Measurements from ENCODE around the gene P2RX5.

Gene P2RX5

DNA sequence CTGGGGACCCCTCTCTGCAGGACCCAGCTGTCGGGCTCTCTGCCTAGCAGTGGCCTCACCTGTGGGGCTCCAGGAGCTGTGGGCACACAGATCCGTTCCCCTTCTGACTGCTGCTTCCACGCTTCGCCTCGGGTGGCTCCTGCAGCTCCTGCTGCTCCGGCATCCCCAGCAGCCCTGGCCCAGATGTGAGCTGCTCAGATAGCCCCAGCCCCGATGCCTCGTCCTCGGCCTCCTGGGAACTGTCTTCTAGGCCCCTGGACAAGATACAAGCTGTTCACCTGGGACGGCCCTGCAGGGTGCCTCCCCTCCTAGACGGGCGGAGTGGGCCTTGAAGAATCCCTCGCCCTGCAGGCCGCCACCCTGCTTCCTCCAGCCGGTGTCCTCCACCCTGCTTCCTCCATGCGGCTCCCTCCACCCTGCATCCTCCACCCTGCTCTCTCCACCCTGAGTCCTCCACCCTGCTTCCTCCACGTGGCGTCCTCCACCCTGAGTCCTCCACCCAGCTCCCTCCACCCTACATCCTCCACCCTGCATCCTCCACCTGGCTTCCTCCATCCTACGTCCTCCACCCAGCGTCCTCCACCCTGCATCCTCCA is 16.3 kb downstream of the P2RX5 start:
- DNase-seq = no peak

DNA sequence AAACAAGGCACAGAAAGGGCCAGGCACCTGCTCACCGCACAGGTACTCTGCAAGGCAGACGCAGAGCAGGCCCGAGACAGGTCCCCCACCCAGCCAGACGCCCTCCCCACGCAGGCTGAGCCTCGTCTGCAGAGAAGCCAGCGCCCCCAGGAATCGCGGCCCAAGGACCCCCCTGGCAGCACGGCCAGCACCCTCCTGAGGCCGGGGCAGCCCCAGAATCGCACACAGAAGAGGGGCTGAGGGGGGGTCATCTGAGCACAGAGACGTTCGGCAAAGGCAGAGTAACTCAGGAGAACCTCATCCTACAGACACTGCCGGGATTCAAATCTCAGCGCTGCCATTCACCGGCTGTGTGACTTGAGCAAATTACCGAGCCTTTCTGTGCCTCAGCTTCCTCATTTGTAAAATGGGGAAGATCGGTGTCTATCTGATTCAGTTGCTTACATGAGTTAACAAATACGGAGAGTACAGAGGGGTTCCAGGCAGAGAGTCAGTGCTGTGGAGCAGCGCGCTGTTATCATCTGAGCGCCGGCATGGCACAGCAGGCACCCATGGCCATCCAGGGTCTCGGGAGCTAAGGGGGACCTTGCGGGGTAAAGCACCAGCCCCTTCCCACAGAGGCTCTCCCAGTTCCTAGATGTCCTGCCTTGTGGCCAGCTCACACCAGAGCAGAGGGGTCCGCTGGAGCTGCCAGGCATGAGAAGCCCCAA is 17.0 kb downstream of the P2RX5 start:
- DNase-seq = no peak

DNA sequence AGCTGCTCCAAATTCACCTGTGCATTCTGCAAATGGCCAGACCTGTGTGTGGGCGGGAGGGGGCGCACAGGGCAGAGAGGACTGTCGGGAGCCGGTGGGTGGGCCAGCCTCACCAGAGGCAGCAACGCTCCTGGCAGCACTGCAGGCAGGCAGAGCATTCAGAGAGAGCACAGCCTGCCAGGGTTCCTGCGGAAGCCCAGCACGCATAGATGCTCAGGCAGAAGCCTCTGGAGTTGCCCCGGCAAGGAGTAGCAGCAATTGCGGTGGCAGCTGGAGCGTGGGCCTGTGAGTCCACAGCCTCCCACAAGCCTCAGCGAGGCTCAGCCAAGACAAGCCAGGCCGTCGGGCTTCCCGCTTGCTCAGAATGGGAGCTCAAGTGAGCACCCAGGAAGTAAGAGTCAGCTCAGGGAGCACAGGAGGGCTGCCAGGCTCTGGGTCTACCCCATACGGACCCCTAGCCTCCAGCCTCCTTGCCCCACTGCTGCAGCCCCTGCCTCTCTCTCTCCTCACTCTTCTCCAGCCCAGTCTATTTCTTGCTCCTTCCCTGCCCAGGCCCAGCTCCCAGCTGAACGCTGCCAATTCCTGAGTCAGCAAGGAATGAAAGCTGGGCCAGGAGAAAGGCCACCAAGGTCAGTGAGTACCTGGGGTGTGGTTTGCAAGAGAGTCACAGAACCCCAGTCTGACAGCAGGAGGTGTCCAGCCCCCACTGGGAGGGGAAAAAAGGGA is 17.7 kb downstream of the P2RX5 start:
- DNase-seq = no peak

GRCh38 chr17:3675886-3676285 is 20.1 kb downstream of the P2RX5 start:
- no peak for DNase-seq

GRCh38 chr17:3672571-3672970 is 23.4 kb downstream of the P2RX5 start:
- no peak for DNase-seq

DNA sequence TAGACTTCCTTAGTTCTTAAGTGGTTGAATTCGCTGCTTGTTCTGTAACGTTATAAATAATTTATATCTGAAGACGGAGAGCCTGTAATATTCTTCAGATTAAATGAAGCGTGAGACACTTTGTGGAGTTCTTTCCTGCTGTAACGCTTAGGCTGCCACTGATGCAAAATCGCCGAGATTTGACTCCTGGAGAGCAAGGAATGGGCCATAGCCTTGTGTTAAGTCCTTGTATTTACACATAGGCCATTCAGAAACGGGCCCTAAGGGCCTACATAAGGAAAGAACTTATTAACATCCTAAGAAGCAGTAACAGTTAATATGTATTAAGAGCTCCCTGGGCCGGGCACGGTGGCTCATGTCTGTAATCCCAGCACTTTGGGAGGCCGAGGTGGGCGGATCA is 26.4 kb downstream of the P2RX5 start:
- DNase-seq = no peak

DNA sequence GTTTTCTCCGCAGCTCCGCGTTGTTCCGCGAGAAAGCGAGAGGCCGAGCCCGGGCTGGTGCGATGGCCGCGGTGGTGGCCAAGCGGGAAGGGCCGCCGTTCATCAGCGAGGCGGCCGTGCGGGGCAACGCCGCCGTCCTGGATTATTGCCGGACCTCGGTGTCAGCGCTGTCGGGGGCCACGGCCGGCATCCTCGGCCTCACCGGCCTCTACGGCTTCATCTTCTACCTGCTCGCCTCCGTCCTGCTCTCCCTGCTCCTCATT is 26.9 kb downstream of the P2RX5 start:
- no peak for DNase-seq

- DNase-seq = peak; percentile 99
Observed at GRCh38 chr17:3668279-3669084, 27.5 kb downstream of the P2RX5 start, which contains the start of the genes EMC6 and TAX1BP3. Gene EMC6, plus strand, starts transcription at chr17:3668812. Its CDS starts 335 bp downstream, at chr17:3669147. Gene TAX1BP3, minus strand, starts transcription at chr17:3668578. Its CDS starts 52 bp downstream, at chr17:3668526.

- DNase-seq = no peak
Observed at GRCh38 chr17:3667366-3668278, 28.3 kb downstream of the P2RX5 start.

DNA sequence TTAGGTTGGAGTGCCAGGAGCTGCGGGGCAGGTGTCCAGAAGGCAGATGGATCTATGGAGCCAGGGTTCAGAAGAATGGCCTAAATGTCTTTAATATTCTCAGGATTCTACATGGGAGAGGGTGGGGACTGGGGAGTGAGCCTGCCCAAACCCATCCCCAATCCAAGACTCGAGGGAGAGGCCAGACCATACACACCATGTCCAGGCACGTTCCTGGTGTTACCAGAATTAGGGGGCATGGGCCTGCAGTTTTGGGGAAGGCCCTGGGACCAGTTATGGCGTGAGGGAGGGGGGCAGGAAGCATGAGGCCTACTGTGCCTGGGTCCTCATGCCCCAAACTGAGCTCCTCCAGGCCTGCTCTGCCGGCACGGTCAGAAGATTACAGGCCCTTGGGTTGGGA is 29.4 kb downstream of the P2RX5 start:
- DNase-seq = no peak

DNA sequence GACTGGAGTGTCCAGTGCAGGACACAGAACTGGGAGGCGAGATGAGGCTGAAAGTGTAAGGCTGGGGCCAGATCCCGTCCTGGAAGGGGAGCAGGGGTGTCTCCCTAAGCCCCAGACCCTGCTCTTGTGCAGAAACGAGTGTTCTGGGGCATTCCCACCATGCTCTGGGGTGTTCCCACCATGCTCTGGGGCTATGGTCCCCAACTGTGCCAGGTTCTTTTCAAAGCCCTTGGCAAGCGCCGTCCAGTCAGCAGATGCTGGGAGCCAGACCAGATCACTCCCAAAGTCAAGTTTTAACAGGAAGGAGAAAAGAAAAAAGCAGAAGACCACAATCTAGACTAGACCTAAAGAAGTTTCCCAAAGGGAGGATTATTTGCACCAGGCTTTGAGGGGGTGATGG is 30.1 kb downstream of the P2RX5 start:
- no peak for DNase-seq

- no peak for DNase-seq
Observed at GRCh38 chr17:3663102-3664011, 32.6 kb downstream of the P2RX5 start.

- no peak for DNase-seq
Observed at GRCh38 chr17:3660311-3660891, 35.6 kb downstream of the P2RX5 start.

GRCh38 chr17:3659541-3660111 is 36.3 kb downstream of the P2RX5 start:
- DNase-seq = no peak

DNA sequence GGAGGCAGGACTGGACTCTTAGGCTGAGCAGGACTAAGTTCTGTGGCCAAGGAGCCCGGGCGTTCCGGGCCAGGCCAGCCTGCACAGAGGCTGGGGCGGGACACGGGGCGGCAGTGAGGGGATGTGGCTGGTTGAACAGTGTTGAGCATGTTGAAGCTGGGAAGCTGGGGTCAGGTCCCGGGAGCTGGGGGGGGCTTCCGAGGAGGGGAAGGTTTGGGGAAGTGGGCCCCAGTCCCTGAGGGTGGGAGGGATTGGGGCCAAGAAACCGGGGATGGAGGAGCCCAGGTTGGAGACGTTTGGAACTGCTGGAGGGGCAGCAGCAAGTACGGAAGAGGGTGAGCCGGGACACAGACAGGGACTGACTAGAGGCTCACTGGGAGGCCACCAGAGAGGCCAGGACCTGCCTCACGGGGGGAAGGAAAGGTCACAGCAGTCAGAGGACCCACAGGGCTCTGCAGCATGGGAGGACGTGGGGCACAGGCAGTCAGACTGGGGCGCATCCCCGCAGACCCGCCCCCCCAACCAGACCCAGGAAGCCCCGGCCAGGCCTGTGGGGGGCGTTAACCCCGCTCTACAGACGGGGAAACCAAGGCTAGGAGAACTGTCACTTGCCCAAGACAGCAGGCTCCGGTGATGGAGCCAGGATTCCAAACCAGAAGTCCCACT is 37.0 kb downstream of the P2RX5 start:
- no peak for DNase-seq

- DNase-seq = no peak
Observed at GRCh38 chr17:3657874-3658783, 37.8 kb downstream of the P2RX5 start.

- DNase-seq = no peak
Observed at GRCh38 chr17:3657588-3657869, 38.4 kb downstream of the P2RX5 start.

- no peak for DNase-seq
Observed at GRCh38 chr17:3656755-3657587, 39.0 kb downstream of the P2RX5 start.
